ENCODE measurements around the gene ACTR2.

ACTR2 gene

DNA sequence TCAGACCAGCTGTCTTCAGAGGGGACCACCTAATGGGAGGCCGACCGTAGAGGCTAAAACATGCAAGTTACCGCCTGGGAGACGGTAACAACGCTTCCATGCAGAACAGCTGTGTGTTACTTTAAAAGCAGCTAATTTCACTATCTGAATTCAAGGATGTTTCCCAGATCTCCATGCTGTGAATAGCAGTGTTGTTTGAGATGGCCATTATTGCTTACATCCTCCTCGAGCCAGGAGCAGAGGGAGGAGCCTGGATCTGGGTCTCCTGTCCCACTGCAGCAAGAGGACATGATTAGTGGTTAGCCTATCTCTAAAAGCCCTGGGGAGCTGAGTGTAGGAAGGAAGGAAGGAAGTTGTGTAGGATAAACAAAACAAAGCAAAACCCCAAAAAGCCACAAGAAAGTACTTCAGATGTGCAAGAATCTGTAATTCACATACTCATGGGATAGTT is 50.9 kb downstream of the ACTR2 start:
- DNase-seq (ENCODE audit: low read depth, low spot score): peak; percentile 60

GRCh38 chr2:65279756-65280155 is 52.1 kb downstream of the ACTR2 start:
- no peak for DNase-seq (ENCODE audit: low read depth, low spot score)

DNA sequence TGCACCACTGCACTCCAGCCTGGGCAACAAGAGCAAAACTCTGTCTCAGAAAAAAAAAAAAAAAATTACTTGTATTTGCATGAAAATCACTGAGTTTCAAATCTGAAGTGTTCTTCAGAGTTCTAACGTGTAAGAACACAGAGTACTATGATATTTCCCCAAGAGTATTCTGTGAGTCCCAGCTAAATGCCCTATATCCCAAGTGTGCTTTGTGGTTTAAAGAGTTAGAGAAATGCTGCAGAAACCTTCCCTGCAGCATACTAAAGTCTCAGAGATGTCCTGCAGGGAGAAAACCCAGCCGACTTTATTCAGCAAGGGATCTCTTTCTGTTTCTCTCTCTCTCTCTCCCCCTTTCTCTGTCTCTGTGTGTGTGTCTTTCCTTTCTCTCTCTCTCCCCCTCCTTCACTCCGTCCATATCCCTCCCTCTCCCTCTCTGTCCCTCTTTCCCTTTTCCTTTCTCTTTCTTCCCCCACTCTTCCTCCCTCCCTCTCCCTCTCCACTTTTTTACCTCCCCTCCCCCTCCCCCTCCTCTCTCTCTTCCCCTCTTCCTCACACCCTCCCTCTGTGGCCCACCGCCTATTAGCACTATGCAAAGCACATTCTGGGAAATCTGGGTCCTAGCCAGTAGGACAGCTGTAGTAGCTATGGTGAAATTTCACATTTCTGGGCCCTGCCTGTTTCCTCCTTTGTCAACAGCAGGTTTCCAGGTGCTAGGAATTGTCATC is 54.2 kb downstream of the ACTR2 start:
- DNase-seq (ENCODE audit: low read depth, low spot score): no peak

DNA sequence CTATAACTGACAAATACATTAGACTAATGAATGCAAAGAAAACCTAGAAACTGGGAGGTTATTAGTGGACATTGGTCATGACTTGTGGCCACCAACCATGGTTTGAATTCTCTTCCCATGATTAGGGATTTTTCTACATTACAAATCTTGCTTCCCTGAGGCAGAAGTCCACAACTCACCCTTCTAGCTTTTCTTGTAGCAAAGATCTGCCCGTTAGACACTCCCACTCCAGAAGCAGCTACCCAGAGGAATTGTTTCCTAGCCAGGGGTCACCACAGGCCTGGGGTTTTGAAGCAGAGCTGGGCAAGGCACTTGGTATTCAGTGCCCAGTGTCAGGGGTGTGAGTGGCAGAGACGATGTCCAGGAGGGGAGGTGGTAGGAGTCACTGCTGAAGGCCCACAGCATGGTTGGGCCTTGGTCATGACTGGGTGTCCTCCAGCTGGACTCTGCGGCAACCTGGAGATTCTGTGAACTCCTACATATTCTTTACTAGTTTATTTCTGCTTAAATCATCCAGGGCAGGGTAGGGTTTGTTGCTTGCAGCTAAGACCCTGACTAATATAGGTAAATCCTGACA is 54.9 kb downstream of the ACTR2 start:
- no peak for DNase-seq (ENCODE audit: low read depth, low spot score)

DNA sequence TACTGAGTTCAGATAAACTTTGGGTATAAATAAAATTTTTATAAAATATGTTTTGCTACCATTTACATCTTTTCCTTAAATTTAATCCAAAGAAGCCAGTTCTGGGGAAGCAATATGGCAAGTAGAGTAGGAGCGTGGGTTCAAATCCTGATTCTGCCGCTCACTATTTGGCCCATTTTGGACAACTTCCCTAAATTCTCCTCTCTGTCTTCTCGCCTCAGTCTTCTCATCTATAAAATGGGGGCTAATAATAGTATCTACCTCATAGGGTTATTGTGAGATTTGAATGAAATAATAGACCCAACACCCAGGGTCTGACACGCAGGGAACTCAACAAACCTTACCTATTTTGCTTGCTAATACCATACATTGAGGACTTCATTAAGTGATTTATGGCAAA is 59.7 kb downstream of the ACTR2 start:
- DNase-seq (ENCODE audit: low read depth, low spot score): no peak

GRCh38 chr2:65291216-65292105 is 63.8 kb downstream of the ACTR2 start:
- DNase-seq (ENCODE audit: low read depth, low spot score): no peak

GRCh38 chr2:65292106-65292400 is 64.4 kb downstream of the ACTR2 start:
- no peak for DNase-seq (ENCODE audit: low read depth, low spot score)

DNA sequence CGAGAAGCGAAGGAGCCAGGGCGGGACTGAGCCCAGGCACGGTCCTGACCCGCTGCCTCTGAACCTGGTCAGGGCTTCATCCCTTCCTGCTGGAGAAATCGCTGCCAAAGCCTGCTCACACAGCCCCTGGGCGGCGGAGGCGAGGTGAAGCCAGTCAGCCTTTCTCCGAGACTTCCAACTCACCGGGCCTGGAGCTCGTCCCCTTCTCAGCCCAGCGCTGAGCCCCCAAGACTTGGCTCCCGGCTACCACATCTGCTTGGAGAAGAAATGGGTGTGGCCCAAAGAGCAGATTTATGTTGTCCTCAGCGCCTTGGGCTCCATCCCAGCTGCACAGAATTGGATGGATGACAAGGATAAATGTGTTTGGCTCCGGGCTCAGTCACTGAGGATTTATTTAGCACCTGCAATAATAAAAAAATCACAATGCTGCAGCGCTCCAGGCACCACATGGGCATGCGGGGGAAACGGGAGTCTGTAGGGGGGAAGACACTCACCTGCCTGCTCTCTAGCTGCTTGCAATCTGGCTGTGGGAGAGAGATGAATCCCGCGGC is 64.9 kb downstream of the ACTR2 start:
- DNase-seq (ENCODE audit: low read depth, low spot score): no peak

DNA sequence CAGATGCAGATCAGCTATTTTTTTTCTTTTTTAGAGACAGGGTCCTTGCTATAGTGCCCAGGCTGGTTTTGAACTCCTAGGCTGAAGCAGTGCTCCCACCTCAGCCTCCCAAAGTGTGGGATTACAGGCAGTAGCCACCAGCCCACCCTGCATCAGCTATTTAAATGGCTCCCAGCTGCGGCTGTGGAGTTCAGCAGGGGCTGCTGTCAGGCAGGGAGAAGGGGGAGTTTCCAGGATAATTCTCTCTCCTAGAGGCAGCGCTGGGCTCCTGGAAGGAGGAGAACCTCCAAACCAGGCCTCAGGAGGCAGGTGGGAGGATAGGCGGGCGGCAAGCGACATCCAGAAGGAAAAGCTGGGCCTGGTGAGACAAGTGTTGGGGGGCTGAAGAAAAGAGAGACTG is 65.7 kb downstream of the ACTR2 start:
- no peak for DNase-seq (ENCODE audit: low read depth, low spot score)

DNA sequence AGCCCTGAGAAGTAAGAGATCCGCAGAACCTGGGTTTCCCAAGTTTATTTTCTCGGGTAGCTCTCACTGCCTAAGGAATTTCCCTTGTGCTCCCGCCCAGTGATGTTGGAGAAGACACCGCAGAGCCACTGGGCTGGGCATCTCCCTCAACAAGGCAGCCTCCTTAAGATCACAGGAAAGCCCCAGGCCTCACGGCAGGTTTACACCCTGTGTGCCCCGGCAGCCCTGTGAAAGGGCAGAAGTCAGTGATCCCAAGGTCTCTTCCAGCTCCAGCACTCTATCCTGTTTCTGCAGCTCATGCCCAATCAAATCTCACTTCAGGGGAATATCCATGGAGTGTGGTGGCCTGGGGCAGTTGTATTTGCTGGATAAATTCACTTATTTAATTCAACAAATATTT is 66.5 kb downstream of the ACTR2 start:
- DNase-seq (ENCODE audit: low read depth, low spot score): no peak

GRCh38 chr2:65294701-65295100 is 67.1 kb downstream of the ACTR2 start:
- DNase-seq (ENCODE audit: low read depth, low spot score): no peak

GRCh38 chr2:65296971-65297370 is 69.3 kb downstream of the ACTR2 start:
- DNase-seq (ENCODE audit: low read depth, low spot score): no peak

GRCh38 chr2:65297544-65297943 is 69.9 kb downstream of the ACTR2 start:
- no peak for DNase-seq (ENCODE audit: low read depth, low spot score)

- DNase-seq (ENCODE audit: low read depth, low spot score): no peak
Measured at GRCh38 chr2:65298089-65298488, 70.5 kb downstream of the ACTR2 start.

DNA sequence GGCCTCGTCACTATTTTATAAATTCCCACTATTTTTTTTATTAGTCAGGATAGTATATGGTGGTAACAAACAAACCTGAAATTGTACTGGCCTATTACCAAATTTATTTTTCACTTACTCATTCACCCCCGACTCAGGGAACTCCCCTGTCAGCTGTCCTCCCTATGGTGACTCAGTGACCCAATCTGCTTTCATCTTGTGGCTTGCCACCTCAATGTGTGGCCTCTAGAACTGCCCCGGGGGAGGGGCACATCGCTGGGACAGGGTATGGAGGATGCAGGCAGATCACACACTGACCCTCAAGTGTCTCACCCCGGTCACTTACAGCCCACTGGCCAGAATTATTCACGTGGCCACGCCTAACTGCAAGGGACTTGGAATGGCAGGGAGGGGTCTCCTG is 71.6 kb downstream of the ACTR2 start:
- no peak for DNase-seq (ENCODE audit: low read depth, low spot score)

DNA sequence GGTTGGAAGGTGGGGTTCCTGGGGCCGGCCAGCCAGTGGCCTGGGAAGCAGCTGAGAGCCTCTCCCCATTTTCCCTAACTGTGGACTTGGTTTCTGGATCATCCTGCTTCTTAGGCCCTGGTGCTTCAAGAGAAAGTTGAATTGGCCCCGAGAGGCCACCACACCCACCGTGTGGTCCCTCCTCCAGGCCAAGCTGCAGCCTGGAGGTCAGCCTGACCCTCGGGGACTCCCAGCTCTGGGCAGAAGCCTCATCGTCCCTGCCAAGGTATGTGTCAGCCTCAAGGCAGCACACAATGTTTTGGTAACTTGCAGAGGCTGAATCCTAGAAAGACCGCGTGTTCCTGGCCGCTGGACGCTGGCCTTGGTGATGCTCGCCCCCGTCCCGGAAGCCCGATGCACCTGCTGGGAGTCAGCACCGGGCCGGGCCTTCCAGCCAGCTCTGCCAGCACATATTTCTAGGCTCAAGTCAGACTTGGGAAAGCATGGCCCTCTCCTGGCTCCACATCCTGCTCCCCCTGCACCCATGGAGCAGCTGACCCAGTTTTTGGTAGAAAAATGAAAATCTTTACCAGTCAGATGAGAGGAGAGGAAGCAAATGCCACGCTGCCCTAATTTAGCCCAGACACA is 72.6 kb downstream of the ACTR2 start:
- peak; percentile 32 for DNase-seq (ENCODE audit: low read depth, low spot score)

- DNase-seq (ENCODE audit: low read depth, low spot score): no peak
Measured at GRCh38 chr2:65300761-65301711, 73.4 kb downstream of the ACTR2 start.

GRCh38 chr2:65305934-65306333 is 78.3 kb downstream of the ACTR2 start:
- no peak for DNase-seq (ENCODE audit: low read depth, low spot score)

DNA sequence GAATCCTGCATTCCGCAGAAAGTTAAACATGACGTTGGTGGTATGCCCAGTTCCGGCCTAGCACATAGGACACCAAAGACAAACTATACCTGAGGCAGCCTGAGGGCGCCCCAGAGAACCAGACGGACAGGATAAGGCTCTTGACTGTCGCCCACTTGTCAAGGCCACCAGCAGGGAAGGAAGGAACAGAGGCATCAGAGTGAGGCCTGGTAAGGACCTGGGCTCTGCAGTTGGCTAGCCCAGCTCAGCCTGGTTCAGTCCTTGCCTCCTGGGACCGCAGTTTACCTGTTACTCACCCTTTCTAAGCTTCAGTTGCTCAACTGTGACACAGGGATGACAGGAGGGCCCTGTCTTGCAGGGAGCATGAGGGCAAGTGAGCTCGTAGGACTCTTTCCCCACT is 82.1 kb downstream of the ACTR2 start:
- peak; percentile 70 for DNase-seq (ENCODE audit: low read depth, low spot score)

GRCh38 chr2:65311049-65311448 is 83.4 kb downstream of the ACTR2 start:
- no peak for DNase-seq (ENCODE audit: low read depth, low spot score)

- DNase-seq (ENCODE audit: low read depth, low spot score): no peak
Measured at GRCh38 chr2:65311596-65311995, 84.0 kb downstream of the ACTR2 start.

Measured in ELF-1 (cell line).